Mesothelial cell of epicardium (in vitro differentiated cells): Measurements from ENCODE around the gene GEMIN7. TPM values are rescaled to one million over a fixed set of nuclear protein-coding genes. Genes with fewer than 3 reads are reported as not detected.

Experiments
- DNase-seq, 2 experiments: peaks; one replicate each; pipeline ENCODE4 v3.0.0; 2021; ENCODE audit warnings: low spot score in 2 of 2; ENCODE audit not compliant: unreplicated experiment in 2 of 2
- H3K27ac Mint-ChIP-seq: 2 replicates; pipeline ENCODE4 v1.8.0; 2021; ENCODE audit warnings: mixed read lengths
- H3K27me3 Mint-ChIP-seq: 2 replicates; pipeline ENCODE4 v1.8.0; 2021; ENCODE audit warnings: low read depth, mixed read lengths
- H3K36me3 Mint-ChIP-seq: 2 replicates; pipeline ENCODE4 v1.8.0; 2021; ENCODE audit warnings: mixed read lengths
- H3K4me1 Mint-ChIP-seq: 2 replicates; pipeline ENCODE4 v1.8.0; 2021; ENCODE audit warnings: mixed read lengths
- H3K4me3 Mint-ChIP-seq: 2 replicates; pipeline ENCODE4 v1.8.0; 2021; ENCODE audit warnings: mild to moderate bottlenecking, moderate library complexity, mixed read lengths
- H3K9me3 Mint-ChIP-seq: 2 replicates; pipeline ENCODE4 v1.8.0; 2021; ENCODE audit warnings: mixed read lengths
- CTCF ChIP-seq: fragments of 200-600 bp; sonication (generic); IDR thresholded peaks from one replicate; pipeline ENCODE4 v1.5.0; 2021; ENCODE audit warnings: antibody characterized with exemption; ENCODE audit not compliant: unreplicated experiment
- total RNA-seq: library from RNA; stranded (reverse); gene quantifications from 3 replicates; pipeline ENCODE4 v1.2.1, GENCODE V29; 2021

The GEMIN7 gene
- 24.2 to 27.5 TPM (median 24.4 TPM) in 3 replicates for total RNA-seq

DNA sequence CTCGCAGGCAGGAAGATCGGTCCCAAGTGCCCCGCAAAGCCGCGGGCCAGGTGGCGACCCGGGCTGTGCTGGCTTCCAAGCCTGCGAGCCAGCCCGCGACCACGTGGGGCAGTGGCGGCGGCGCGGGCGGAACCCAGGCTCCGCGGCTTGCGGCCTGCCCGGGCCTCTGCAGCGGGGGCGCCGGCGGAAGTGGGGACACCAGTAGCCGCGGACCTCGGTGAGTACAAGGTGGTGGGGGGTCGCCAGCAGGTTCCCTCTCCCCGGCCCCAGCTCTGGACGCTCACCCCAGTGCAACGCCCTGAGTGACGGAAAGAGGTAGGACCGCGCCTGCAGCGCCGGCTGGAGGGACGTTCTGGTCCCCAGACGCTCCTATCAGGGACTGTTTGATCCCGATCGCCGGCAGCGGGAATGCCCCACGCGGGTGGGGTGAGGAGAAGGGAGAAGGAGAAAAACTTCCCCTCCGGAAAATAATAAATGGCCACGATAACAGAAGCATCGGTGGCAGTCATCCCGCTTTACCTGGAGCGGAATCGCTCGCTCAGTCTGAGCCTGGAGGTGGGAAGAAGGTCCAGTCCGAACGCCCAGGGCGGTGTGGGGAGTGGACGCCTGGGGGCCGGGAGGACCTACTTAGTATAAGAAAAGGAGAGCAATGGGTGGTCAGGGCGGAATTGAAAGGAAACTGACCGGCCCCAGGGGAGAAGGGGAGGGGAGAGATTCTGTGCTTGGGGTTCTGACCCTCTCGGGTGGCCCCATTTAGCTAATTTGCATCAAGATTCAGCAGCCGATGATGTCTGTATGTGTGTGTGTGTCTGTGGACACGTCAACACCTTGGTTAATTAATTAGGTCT lies at the start of gene GEMIN7:
Gene GEMIN7, plus strand, starts transcription at position 198 of the 848 bp plus-strand sequence. CDS start 10,855 bp downstream, outside the sequence.
- peak; percentile 15 for TF ChIP-seq CTCF
- Mint-ChIP-seq H3K4me1 (peaks cover 20% of the 10 kb centered on the region), H3K9me3 (no peaks in the 10 kb centered on the region), H3K27ac (peak within 1 kb of the TSS; percentile 94), H3K4me3 (peak within 1 kb of the TSS; percentile 99), H3K36me3 (peaks cover 8% of the 10 kb centered on the region), H3K27me3 (peaks cover 22% of the 10 kb centered on the region)
- peak; percentile 64 to 81 for DNase-seq

- Mint-ChIP-seq H3K4me1 (no peaks in the 10 kb centered on the region), H3K36me3 (peaks cover 27% of the 10 kb centered on the region), H3K27me3 (no peaks in the 10 kb centered on the region), H3K4me3 (no peak overlapping the region), H3K27ac (no peak overlapping the region), H3K9me3 (no peaks in the 10 kb centered on the region)
- DNase-seq: no peak
- no peak for TF ChIP-seq CTCF
Measured at GRCh38 chr19:45030825-45031224, 48.2 kb upstream of the GEMIN7 start.

GRCh38 chr19:45032421-45032820 lies 46.6 kb upstream of the GEMIN7 start:
- Mint-ChIP-seq H3K27ac (no peak overlapping the region), H3K4me3 (no peak overlapping the region), H3K36me3 (peaks cover 24% of the 10 kb centered on the region), H3K27me3 (no peaks in the 10 kb centered on the region), H3K4me1 (no peaks in the 10 kb centered on the region), H3K9me3 (no peaks in the 10 kb centered on the region)
- no peak for TF ChIP-seq CTCF
- DNase-seq: no peak

GRCh38 chr19:45035755-45036154 lies 43.3 kb upstream of the GEMIN7 start:
- no peak for DNase-seq
- TF ChIP-seq CTCF: no peak
- Mint-ChIP-seq H3K27me3 (no peaks in the 10 kb centered on the region), H3K9me3 (no peaks in the 10 kb centered on the region), H3K36me3 (peaks cover 20% of the 10 kb centered on the region), H3K4me1 (peaks cover 12% of the 10 kb centered on the region), H3K4me3 (no peak overlapping the region), H3K27ac (no peak overlapping the region)

DNA sequence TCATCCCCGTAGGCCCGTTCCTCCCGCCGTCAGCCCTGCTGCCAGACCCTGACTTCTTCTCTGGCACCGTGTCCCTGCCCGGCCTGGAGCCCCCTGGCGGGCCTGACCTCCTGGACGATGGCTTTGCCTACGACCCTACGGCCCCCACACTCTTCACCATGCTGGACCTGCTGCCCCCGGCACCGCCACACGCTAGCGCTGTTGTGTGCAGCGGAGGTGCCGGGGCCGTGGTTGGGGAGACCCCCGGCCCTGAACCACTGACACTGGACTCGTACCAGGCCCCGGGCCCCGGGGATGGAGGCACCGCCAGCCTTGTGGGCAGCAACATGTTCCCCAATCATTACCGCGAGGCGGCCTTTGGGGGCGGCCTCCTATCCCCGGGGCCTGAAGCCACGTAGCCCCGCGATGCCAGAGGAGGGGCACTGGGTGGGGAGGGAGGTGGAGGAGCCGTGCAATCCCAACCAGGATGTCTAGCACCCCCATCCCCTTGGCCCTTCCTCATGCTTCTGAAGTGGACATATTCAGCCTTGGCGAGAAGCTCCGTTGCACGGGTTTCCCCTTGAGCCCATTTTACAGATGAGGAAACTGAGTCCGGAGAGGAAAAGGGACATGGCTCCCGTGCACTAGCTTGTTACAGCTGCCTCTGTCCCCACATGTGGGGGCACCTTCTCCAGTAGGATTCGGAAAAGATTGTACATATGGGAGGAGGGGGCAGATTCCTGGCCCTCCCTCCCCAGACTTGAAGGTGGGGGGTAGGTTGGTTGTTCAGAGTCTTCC lies 41.5 kb upstream of the GEMIN7 start:
- H3K4me3 Mint-ChIP-seq: peak overlapping the region; percentile 50
- H3K36me3 Mint-ChIP-seq: peaks cover 22% of the 10 kb centered on the region
- H3K4me1 Mint-ChIP-seq: peaks cover 20% of the 10 kb centered on the region
- H3K27ac Mint-ChIP-seq: no peak overlapping the region
- no peaks in the 10 kb centered on the region for H3K27me3 Mint-ChIP-seq
- no peak for TF ChIP-seq CTCF
- DNase-seq: no peak
- no peaks in the 10 kb centered on the region for H3K9me3 Mint-ChIP-seq
